ENCODE data around the gene CCNF.

DNA sequence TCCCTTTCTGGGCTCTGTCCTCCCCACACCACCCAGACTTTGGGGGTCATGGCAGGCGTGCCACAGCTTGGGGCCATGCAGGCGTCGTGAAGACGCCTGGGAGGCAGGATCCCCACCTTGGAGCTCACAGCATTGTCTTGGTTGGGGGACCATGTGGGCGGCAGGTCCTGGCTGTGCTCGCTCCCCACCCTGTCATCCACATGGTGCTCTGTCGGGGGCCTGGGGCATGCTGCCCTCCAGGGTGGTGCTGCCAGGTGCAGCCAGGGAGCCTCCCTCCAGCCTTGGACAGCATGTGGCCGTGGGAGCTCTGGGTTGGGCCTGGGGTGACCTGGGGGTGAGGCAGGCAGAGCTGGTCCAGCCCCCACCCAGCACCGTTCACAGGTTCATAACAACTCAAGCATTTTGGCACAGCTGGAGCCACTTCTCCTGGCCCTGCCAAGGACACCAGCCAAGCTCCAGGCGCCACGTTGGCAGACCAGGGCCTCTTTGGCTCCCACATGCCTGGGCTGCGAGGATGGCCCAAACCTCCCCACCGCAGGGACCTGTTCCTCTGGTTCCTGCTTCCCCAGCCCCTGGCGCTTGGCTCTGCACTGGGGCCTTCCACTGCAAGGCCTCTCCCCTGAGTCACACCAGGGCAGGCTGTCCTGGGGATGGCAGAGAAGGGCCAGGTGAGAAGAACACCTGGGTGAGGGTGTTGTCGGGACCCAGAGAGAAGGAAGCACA lies 69.4 kb downstream of the CCNF start:
- TF ChIP-seq, protein P1, sequence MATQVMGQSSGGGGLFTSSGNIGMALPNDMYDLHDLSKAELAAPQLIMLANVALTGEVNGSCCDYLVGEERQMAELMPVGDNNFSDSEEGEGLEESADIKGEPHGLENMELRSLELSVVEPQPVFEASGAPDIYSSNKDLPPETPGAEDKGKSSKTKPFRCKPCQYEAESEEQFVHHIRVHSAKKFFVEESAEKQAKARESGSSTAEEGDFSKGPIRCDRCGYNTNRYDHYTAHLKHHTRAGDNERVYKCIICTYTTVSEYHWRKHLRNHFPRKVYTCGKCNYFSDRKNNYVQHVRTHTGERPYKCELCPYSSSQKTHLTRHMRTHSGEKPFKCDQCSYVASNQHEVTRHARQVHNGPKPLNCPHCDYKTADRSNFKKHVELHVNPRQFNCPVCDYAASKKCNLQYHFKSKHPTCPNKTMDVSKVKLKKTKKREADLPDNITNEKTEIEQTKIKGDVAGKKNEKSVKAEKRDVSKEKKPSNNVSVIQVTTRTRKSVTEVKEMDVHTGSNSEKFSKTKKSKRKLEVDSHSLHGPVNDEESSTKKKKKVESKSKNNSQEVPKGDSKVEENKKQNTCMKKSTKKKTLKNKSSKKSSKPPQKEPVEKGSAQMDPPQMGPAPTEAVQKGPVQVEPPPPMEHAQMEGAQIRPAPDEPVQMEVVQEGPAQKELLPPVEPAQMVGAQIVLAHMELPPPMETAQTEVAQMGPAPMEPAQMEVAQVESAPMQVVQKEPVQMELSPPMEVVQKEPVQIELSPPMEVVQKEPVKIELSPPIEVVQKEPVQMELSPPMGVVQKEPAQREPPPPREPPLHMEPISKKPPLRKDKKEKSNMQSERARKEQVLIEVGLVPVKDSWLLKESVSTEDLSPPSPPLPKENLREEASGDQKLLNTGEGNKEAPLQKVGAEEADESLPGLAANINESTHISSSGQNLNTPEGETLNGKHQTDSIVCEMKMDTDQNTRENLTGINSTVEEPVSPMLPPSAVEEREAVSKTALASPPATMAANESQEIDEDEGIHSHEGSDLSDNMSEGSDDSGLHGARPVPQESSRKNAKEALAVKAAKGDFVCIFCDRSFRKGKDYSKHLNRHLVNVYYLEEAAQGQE (IDR thresholded peaks at IDR 0.05; ENCODE audit: low read depth), result no peak
- TF ChIP-seq EP300 (IDR thresholded peaks at IDR 0.05; ENCODE audit: borderline replicate concordance), result no peak
- no peak for TF ChIP-seq CEBPB (IDR thresholded peaks at IDR 0.05)
- no peak for TF ChIP-seq RAD21 (IDR thresholded peaks at IDR 0.05; ENCODE audit: low read depth)
- no peak for TF ChIP-seq TAF1 (IDR thresholded peaks at IDR 0.05; ENCODE audit: low read depth)
- TF ChIP-seq YY1 (IDR thresholded peaks at IDR 0.05; ENCODE audit: low read depth), result no peak
- TF ChIP-seq NFIC (IDR thresholded peaks at IDR 0.05), result no peak
- TF ChIP-seq TEAD4 (IDR thresholded peaks at IDR 0.05), result no peak
